ENCODE data around the gene TMEM273.

TMEM273 gene

GRCh38 chr10:49158404-49158803, 29.8 kb downstream of the TMEM273 start:
- H3K27ac Mint-ChIP-seq = no peak overlapping the region
- H3K27me3 Mint-ChIP-seq = no peaks in the 10 kb centered on the region
- peaks cover 14% of the 10 kb centered on the region for H3K4me1 Mint-ChIP-seq
- ATAC-seq (ENCODE audit: low read depth) = no peak
- no peaks in the 10 kb centered on the region for H3K9me3 Mint-ChIP-seq
- DNase-seq (ENCODE audit: low spot score in 2 of 2) = no peak
- peaks cover 45% of the 10 kb centered on the region for H3K36me3 Mint-ChIP-seq
- no peak overlapping the region for H3K4me3 Mint-ChIP-seq

- H3K27ac Mint-ChIP-seq = no peak overlapping the region
- H3K4me3 Mint-ChIP-seq = no peak overlapping the region
- no peaks in the 10 kb centered on the region for H3K27me3 Mint-ChIP-seq
- no peaks in the 10 kb centered on the region for H3K9me3 Mint-ChIP-seq
- H3K36me3 Mint-ChIP-seq = peaks cover 41% of the 10 kb centered on the region
- no peak for DNase-seq (ENCODE audit: low spot score in 2 of 2)
- H3K4me1 Mint-ChIP-seq = peaks cover 20% of the 10 kb centered on the region
- ATAC-seq (ENCODE audit: low read depth) = no peak
Observed at GRCh38 chr10:49157229-49157628, 31.0 kb downstream of the TMEM273 start.

- no peak for ATAC-seq (ENCODE audit: low read depth)
- peaks cover 30% of the 10 kb centered on the region for H3K36me3 Mint-ChIP-seq
- no peak overlapping the region for H3K27ac Mint-ChIP-seq
- no peaks in the 10 kb centered on the region for H3K27me3 Mint-ChIP-seq
- no peak overlapping the region for H3K4me3 Mint-ChIP-seq
- peaks cover 25% of the 10 kb centered on the region for H3K4me1 Mint-ChIP-seq
- no peaks in the 10 kb centered on the region for H3K9me3 Mint-ChIP-seq
- DNase-seq (ENCODE audit: low spot score in 2 of 2) = no peak
Observed at GRCh38 chr10:49154641-49155040, 33.5 kb downstream of the TMEM273 start.

- no peaks in the 10 kb centered on the region for H3K9me3 Mint-ChIP-seq
- H3K4me3 Mint-ChIP-seq = no peak overlapping the region
- DNase-seq (ENCODE audit: low spot score in 2 of 2) = no peak
- H3K36me3 Mint-ChIP-seq = peaks cover 26% of the 10 kb centered on the region
- H3K4me1 Mint-ChIP-seq = peaks cover 25% of the 10 kb centered on the region
- no peak overlapping the region for H3K27ac Mint-ChIP-seq
- ATAC-seq (ENCODE audit: low read depth) = no peak
- no peaks in the 10 kb centered on the region for H3K27me3 Mint-ChIP-seq
Observed at GRCh38 chr10:49153971-49154370, 34.2 kb downstream of the TMEM273 start.

GRCh38 chr10:49153115-49153514, 35.1 kb downstream of the TMEM273 start:
- peaks cover 25% of the 10 kb centered on the region for H3K4me1 Mint-ChIP-seq
- H3K36me3 Mint-ChIP-seq = peaks cover 30% of the 10 kb centered on the region
- H3K27ac Mint-ChIP-seq = no peak overlapping the region
- DNase-seq (ENCODE audit: low spot score in 2 of 2) (no peak), ATAC-seq (ENCODE audit: low read depth) (no peak)
- H3K9me3 Mint-ChIP-seq = peaks cover 3% of the 10 kb centered on the region
- peaks cover 4% of the 10 kb centered on the region for H3K27me3 Mint-ChIP-seq
- H3K4me3 Mint-ChIP-seq = no peak overlapping the region

- Mint-ChIP-seq H3K27me3 (peaks cover 4% of the 10 kb centered on the region), H3K4me1 (peaks cover 23% of the 10 kb centered on the region), H3K9me3 (peaks cover 4% of the 10 kb centered on the region), H3K4me3 (no peak overlapping the region), H3K27ac (no peak overlapping the region), H3K36me3 (peaks cover 29% of the 10 kb centered on the region)
- no peak for ATAC-seq (ENCODE audit: low read depth)
- no peak for DNase-seq (ENCODE audit: low spot score in 2 of 2)
Observed at GRCh38 chr10:49152663-49153062, 35.5 kb downstream of the TMEM273 start.

GRCh38 chr10:49152037-49152436, 36.2 kb downstream of the TMEM273 start:
- Mint-ChIP-seq H3K27ac (no peak overlapping the region), H3K36me3 (peaks cover 27% of the 10 kb centered on the region), H3K9me3 (peaks cover 5% of the 10 kb centered on the region), H3K4me3 (no peak overlapping the region), H3K4me1 (peaks cover 19% of the 10 kb centered on the region), H3K27me3 (peaks cover 4% of the 10 kb centered on the region)
- ATAC-seq (ENCODE audit: low read depth) = no peak
- no peak for DNase-seq (ENCODE audit: low spot score in 2 of 2)

GRCh38 chr10:49151481-49151880, 36.7 kb downstream of the TMEM273 start:
- peaks cover 24% of the 10 kb centered on the region for H3K36me3 Mint-ChIP-seq
- H3K4me1 Mint-ChIP-seq = peaks cover 16% of the 10 kb centered on the region
- DNase-seq (ENCODE audit: low spot score in 2 of 2) (no peak), ATAC-seq (ENCODE audit: low read depth) (no peak)
- H3K27ac Mint-ChIP-seq = no peak overlapping the region
- no peak overlapping the region for H3K4me3 Mint-ChIP-seq
- peaks cover 4% of the 10 kb centered on the region for H3K27me3 Mint-ChIP-seq
- H3K9me3 Mint-ChIP-seq = peaks cover 5% of the 10 kb centered on the region

- Mint-ChIP-seq H3K36me3 (peaks cover 23% of the 10 kb centered on the region), H3K4me1 (peaks cover 13% of the 10 kb centered on the region), H3K9me3 (peaks cover 7% of the 10 kb centered on the region), H3K27ac (no peak overlapping the region), H3K27me3 (peaks cover 4% of the 10 kb centered on the region), H3K4me3 (no peak overlapping the region)
- no peak for DNase-seq (ENCODE audit: low spot score in 2 of 2)
- no peak for ATAC-seq (ENCODE audit: low read depth)
Observed at GRCh38 chr10:49151025-49151445, 37.2 kb downstream of the TMEM273 start.

- no peak overlapping the region for H3K4me3 Mint-ChIP-seq
- ATAC-seq (ENCODE audit: low read depth) (no peak), DNase-seq (ENCODE audit: low spot score in 2 of 2) (no peak)
- H3K27me3 Mint-ChIP-seq = peaks cover 6% of the 10 kb centered on the region
- H3K36me3 Mint-ChIP-seq = peaks cover 18% of the 10 kb centered on the region
- H3K4me1 Mint-ChIP-seq = peaks cover 10% of the 10 kb centered on the region
- no peak overlapping the region for H3K27ac Mint-ChIP-seq
- H3K9me3 Mint-ChIP-seq = peaks cover 7% of the 10 kb centered on the region
Observed at GRCh38 chr10:49150426-49150825, 37.8 kb downstream of the TMEM273 start.

GRCh38 chr10:49149881-49150280, 38.3 kb downstream of the TMEM273 start:
- Mint-ChIP-seq H3K4me3 (no peak overlapping the region), H3K36me3 (peaks cover 14% of the 10 kb centered on the region), H3K4me1 (peaks cover 10% of the 10 kb centered on the region), H3K9me3 (peaks cover 7% of the 10 kb centered on the region), H3K27ac (no peak overlapping the region), H3K27me3 (peaks cover 6% of the 10 kb centered on the region)
- no peak for DNase-seq (ENCODE audit: low spot score in 2 of 2)
- no peak for ATAC-seq (ENCODE audit: low read depth)

- Mint-ChIP-seq H3K36me3 (peaks cover 9% of the 10 kb centered on the region), H3K27me3 (peaks cover 6% of the 10 kb centered on the region), H3K4me1 (no peaks in the 10 kb centered on the region), H3K4me3 (no peak overlapping the region), H3K9me3 (peaks cover 7% of the 10 kb centered on the region), H3K27ac (no peak overlapping the region)
- ATAC-seq (ENCODE audit: low read depth) (no peak), DNase-seq (ENCODE audit: low spot score in 2 of 2) (no peak)
Observed at GRCh38 chr10:49144058-49144720, 44.0 kb downstream of the TMEM273 start.

GRCh38 chr10:49143249-49143648, 44.9 kb downstream of the TMEM273 start:
- Mint-ChIP-seq H3K27ac (no peak overlapping the region), H3K27me3 (peaks cover 4% of the 10 kb centered on the region), H3K9me3 (peaks cover 5% of the 10 kb centered on the region), H3K4me1 (no peaks in the 10 kb centered on the region), H3K36me3 (peaks cover 7% of the 10 kb centered on the region), H3K4me3 (no peak overlapping the region)
- no peak for DNase-seq (ENCODE audit: low spot score in 2 of 2)
- ATAC-seq (ENCODE audit: low read depth) = no peak

GRCh38 chr10:49141541-49142332, 46.5 kb downstream of the TMEM273 start:
- peaks cover 2% of the 10 kb centered on the region for H3K36me3 Mint-ChIP-seq
- no peak for ATAC-seq (ENCODE audit: low read depth)
- H3K4me1 Mint-ChIP-seq = no peaks in the 10 kb centered on the region
- H3K27me3 Mint-ChIP-seq = peaks cover 2% of the 10 kb centered on the region
- no peak overlapping the region for H3K4me3 Mint-ChIP-seq
- no peak overlapping the region for H3K27ac Mint-ChIP-seq
- DNase-seq (ENCODE audit: low spot score in 2 of 2) = no peak
- H3K9me3 Mint-ChIP-seq = peaks cover 1% of the 10 kb centered on the region

Data from memory B cell (primary cell).